ENCODE results near the gene SKP2. TPM values are rescaled to one million over a fixed set of nuclear protein-coding genes. Genes with fewer than 3 reads are reported as not detected.

SKP2 gene
- total and polyA plus RNA-seq, 3 donors from 2014 or later: 7.1 to 14.2 (median 10.6) TPM

GRCh38 chr5:36209664-36210063 lies 57.8 kb downstream of the SKP2 start:
- Histone ChIP-seq H3K4me1 (no peaks in the 10 kb centered on the region), H3K4me3 (no peak overlapping the region), H3K27me3 (no peaks in the 10 kb centered on the region), H3K36me3 (ENCODE audit: low read depth, missing control alignments) (no peaks in the 10 kb centered on the region), H3K9me3 (no peaks in the 10 kb centered on the region), H3K27ac (no peak overlapping the region)
- intact Hi-C loops (cut with DNase I; ENCODE audit: low total_unique reads): no loop called here
- TF ChIP-seq POLR2A (IDR thresholded peaks at IDR 0.05): no peak
- TF ChIP-seq, protein P1, sequence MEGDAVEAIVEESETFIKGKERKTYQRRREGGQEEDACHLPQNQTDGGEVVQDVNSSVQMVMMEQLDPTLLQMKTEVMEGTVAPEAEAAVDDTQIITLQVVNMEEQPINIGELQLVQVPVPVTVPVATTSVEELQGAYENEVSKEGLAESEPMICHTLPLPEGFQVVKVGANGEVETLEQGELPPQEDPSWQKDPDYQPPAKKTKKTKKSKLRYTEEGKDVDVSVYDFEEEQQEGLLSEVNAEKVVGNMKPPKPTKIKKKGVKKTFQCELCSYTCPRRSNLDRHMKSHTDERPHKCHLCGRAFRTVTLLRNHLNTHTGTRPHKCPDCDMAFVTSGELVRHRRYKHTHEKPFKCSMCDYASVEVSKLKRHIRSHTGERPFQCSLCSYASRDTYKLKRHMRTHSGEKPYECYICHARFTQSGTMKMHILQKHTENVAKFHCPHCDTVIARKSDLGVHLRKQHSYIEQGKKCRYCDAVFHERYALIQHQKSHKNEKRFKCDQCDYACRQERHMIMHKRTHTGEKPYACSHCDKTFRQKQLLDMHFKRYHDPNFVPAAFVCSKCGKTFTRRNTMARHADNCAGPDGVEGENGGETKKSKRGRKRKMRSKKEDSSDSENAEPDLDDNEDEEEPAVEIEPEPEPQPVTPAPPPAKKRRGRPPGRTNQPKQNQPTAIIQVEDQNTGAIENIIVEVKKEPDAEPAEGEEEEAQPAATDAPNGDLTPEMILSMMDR (IDR thresholded peaks at IDR 0.05): no peak
- DNase-seq: no peak
- WGBS, 2 donors: 92 to 96% methylated on average over 3 of the region's 3 CpGs

DNA sequence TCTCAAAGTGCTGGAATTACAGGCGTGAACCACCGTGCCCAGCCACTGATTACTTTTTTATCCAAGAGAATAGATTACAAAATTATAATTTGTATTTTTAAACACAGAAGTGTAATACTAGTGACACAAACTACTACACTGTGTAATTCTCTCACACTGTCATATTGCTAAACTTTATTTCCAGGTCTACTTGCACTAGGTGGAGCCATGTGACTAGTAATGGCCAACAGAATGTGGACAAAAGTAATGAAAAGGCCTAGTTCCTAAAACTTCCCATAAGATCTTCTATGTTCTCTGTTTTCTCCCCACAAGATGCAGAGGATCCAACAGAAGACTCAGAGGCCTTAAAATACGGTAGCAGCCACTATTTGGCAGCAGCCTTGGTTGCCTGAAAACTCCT lies 62.5 kb downstream of the SKP2 start:
- Histone ChIP-seq H3K9me3 (no peaks in the 10 kb centered on the region), H3K27me3 (no peaks in the 10 kb centered on the region), H3K4me1 (no peaks in the 10 kb centered on the region), H3K36me3 (ENCODE audit: low read depth, missing control alignments) (no peaks in the 10 kb centered on the region), H3K4me3 (no peak overlapping the region), H3K27ac (no peak overlapping the region)
- intact Hi-C loops (cut with DNase I; ENCODE audit: low total_unique reads): no loop called here
- no peak for TF ChIP-seq POLR2A (IDR thresholded peaks at IDR 0.05)
- TF ChIP-seq, protein P1 (IDR thresholded peaks at IDR 0.05): no peak
- 84 to 95% methylated on average over 3 of the region's 3 CpGs for WGBS, 2 donors
- DNase-seq: no peak

DNA sequence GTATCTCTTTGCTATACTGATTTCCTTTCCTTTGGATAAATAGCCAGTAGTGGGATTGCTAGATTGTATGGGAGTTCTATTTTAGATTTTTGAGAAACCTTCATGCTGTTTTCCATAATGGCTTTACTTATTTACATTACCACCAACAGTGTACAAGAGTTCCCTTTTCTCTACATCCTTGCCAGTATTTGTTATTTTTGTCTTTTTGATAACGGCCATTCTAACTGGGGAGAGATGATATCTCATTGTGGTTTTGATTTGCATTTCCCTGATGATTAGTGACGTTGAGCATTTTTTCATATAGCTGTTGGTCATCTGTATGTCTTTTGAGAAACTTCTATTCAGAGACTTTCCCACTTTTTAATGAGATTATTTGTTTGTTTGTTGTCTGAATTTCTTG lies 64.0 kb downstream of the SKP2 start:
- Histone ChIP-seq H3K27me3 (no peaks in the 10 kb centered on the region), H3K4me3 (no peak overlapping the region), H3K9me3 (no peaks in the 10 kb centered on the region), H3K27ac (no peak overlapping the region), H3K4me1 (no peaks in the 10 kb centered on the region), H3K36me3 (ENCODE audit: low read depth, missing control alignments) (no peaks in the 10 kb centered on the region)
- intact Hi-C loops (cut with DNase I; ENCODE audit: low total_unique reads): no loop called here
- TF ChIP-seq, protein P1 (IDR thresholded peaks at IDR 0.05): no peak
- TF ChIP-seq POLR2A (IDR thresholded peaks at IDR 0.05): no peak
- 83 to 92% methylated on average over 2 of the region's 2 CpGs for WGBS, 2 donors
- DNase-seq: no peak

DNA sequence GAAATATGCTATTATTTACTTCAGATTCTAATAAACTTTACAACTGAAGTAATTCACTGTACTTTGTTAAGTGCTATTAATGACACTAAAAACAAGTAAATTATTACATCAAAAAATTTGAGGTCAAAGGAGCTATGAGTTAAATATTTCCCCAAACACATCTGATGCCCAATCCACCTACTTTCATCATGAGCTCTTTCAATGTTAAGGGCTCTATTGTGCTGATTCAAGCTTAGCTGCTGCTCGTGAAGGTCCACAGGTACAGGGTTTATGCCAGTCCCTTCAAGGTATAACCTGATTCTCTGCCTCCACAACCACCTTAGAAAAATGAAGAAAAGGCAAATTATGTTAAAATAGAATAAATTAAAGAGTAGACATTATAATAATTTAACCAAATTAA lies 65.7 kb downstream of the SKP2 start:
- H3K27ac ChIP-seq: no peak overlapping the region
- no peaks in the 10 kb centered on the region for H3K9me3 ChIP-seq
- 91 to 95% methylated on average over 1 of the region's 1 CpG for WGBS, 2 donors
- no peak overlapping the region for H3K4me3 ChIP-seq
- DNase-seq: no peak
- TF ChIP-seq, protein P1 (IDR thresholded peaks at IDR 0.05): no peak
- TF ChIP-seq POLR2A (IDR thresholded peaks at IDR 0.05): no peak
- no peaks in the 10 kb centered on the region for H3K4me1 ChIP-seq
- H3K27me3 ChIP-seq: no peaks in the 10 kb centered on the region
- intact Hi-C loops (cut with DNase I; ENCODE audit: low total_unique reads): no loop called here
- H3K36me3 ChIP-seq (ENCODE audit: low read depth, missing control alignments): no peaks in the 10 kb centered on the region

- Histone ChIP-seq H3K4me1 (no peaks in the 10 kb centered on the region), H3K36me3 (ENCODE audit: low read depth, missing control alignments) (no peaks in the 10 kb centered on the region), H3K27ac (no peak overlapping the region), H3K4me3 (no peak overlapping the region), H3K27me3 (no peaks in the 10 kb centered on the region), H3K9me3 (no peaks in the 10 kb centered on the region)
- no peak for DNase-seq
- WGBS, 2 donors: 97 to 98% methylated on average over 1 of the region's 1 CpG
- intact Hi-C loops (cut with DNase I; ENCODE audit: low total_unique reads): no loop called here
- TF ChIP-seq, protein P1 (IDR thresholded peaks at IDR 0.05): no peak
- no peak for TF ChIP-seq POLR2A (IDR thresholded peaks at IDR 0.05)
Measured at GRCh38 chr5:36217988-36218387, 66.1 kb downstream of the SKP2 start.

All from testis (tissue), 3 donors.